Testis (tissue), 2 donors: ENCODE data around the gene DLG3.

Experiments
- CTCF ChIP-seq, 3 experiments: fragments of 450-650 bp in 2 of 3; fragments of 200-600 bp in 1 of 3; sonication (generic) in 1 of 3; IDR thresholded peaks; one replicate each; pipeline ENCODE4 v1.5.1; 2016 to 2019; ENCODE audit warnings: antibody characterized with exemption in 3 of 3, mild to moderate bottlenecking in 2 of 3, moderate library complexity in 1 of 3
- POLR2A ChIP-seq: fragments of 450-650 bp; IDR thresholded peaks from one replicate; pipeline ENCODE4 v1.6.1; 2017; ENCODE audit warnings: antibody characterized with exemption, mild to moderate bottlenecking, moderate library complexity

- TF ChIP-seq CTCF (IDR thresholded peaks at IDR 0.05) (no peak), POLR2A (no peak)
These were observed 33.1 kb downstream of the DLG3 start for GRCh38 chrX:70477734-70478075.
